ENCODE results near the gene ACTN3. TPM values are rescaled to one million over a fixed set of nuclear protein-coding genes. Genes with fewer than 3 reads are reported as not detected.

ACTN3 gene
- total RNA-seq, 1 experiment from 2014 or later: not detected

- H3K36me3 Mint-ChIP-seq (ENCODE audit: insufficient read depth, unreplicated experiment): peaks cover under 1% of the 10 kb centered on the region
- intact Hi-C loops (cut with micrococcal nuclease; ENCODE audit: unreplicated experiment): no loop called here
- H3K27ac Mint-ChIP-seq (ENCODE audit: unreplicated experiment): no peak overlapping the region
- no peak for TF ChIP-seq CTCF (IDR thresholded peaks at IDR 0.05; ENCODE audit: unreplicated experiment)
- DNase-seq: no peak
- H3K27me3 Mint-ChIP-seq (ENCODE audit: unreplicated experiment): no peaks in the 10 kb centered on the region
- H3K4me3 Mint-ChIP-seq (ENCODE audit: low read depth, unreplicated experiment): no peak overlapping the region
- no peaks in the 10 kb centered on the region for H3K9me3 Mint-ChIP-seq (ENCODE audit: low read depth, unreplicated experiment)
- no TSS peak for BruUV-seq (replicated peaks)
- H3K4me1 Mint-ChIP-seq (ENCODE audit: low read depth, unreplicated experiment): no peaks in the 10 kb centered on the region
- CTCF ChIA-PET: no interaction called here
Measured at GRCh38 chr11:66609721-66610617, 63.3 kb downstream of the ACTN3 start.

GRCh38 chr11:66612458-66612857 is 65.8 kb downstream of the ACTN3 start:
- TF ChIP-seq CTCF (IDR thresholded peaks at IDR 0.05; ENCODE audit: unreplicated experiment): no peak
- BruUV-seq (replicated peaks): no TSS peak
- CTCF ChIA-PET: no interaction called here
- Mint-ChIP-seq H3K27me3 (ENCODE audit: unreplicated experiment) (no peaks in the 10 kb centered on the region), H3K9me3 (ENCODE audit: low read depth, unreplicated experiment) (no peaks in the 10 kb centered on the region), H3K36me3 (ENCODE audit: insufficient read depth, unreplicated experiment) (peaks cover 25% of the 10 kb centered on the region), H3K4me1 (ENCODE audit: low read depth, unreplicated experiment) (no peaks in the 10 kb centered on the region), H3K4me3 (ENCODE audit: low read depth, unreplicated experiment) (no peak overlapping the region), H3K27ac (ENCODE audit: unreplicated experiment) (no peak overlapping the region)
- intact Hi-C loops (cut with micrococcal nuclease; ENCODE audit: unreplicated experiment): no loop called here
- DNase-seq: no peak

Other genes with a start within 250 kb of the ACTN3 start
- not detected in 2 replicates for gene CD248, start 229.9 kb upstream of the ACTN3 start, total RNA-seq (2022)
- gene RIN1, start 210.5 kb upstream of the ACTN3 start, total RNA-seq (2022): 17.6 and 23.7 TPM in 2 replicates
- 48.1 and 51.0 TPM in 2 replicates for gene BRMS1, start 201.8 kb upstream of the ACTN3 start, total RNA-seq (2022)
- 11.8 and 12.2 TPM in 2 replicates for gene B4GAT1, start 199.3 kb upstream of the ACTN3 start, total RNA-seq (2022)
- gene SLC29A2, start 175.1 kb upstream of the ACTN3 start, total RNA-seq (2022): 37.7 and 40.4 TPM in 2 replicates
- gene NPAS4, start 125.9 kb upstream of the ACTN3 start, total RNA-seq (2022): not detected in 2 replicates
- 76.1 and 79.6 TPM in 2 replicates for gene MRPL11, start 108.1 kb upstream of the ACTN3 start, total RNA-seq (2022)
- gene PELI3, start 80.0 kb upstream of the ACTN3 start, total RNA-seq (2022): 7.6 and 8.1 TPM in 2 replicates
- 57.4 and 58.0 TPM in 2 replicates for gene DPP3, start 66.5 kb upstream of the ACTN3 start, total RNA-seq (2022)
- 32.2 and 38.2 TPM in 2 replicates for gene BBS1, start 36.3 kb upstream of the ACTN3 start, total RNA-seq (2022)
- gene ZDHHC24, start 855 bp upstream of the ACTN3 start, total RNA-seq (2022): 15.1 and 17.3 TPM in 2 replicates
- 1.7 TPM in 2 replicates for gene CTSF, start 21.7 kb downstream of the ACTN3 start, total RNA-seq (2022)
- 0.91 and 1.0 TPM in 2 replicates for gene CCDC87, start 46.2 kb downstream of the ACTN3 start, total RNA-seq (2022)
- 33.2 and 34.2 TPM in 2 replicates for gene CCS, start 46.3 kb downstream of the ACTN3 start, total RNA-seq (2022)
- 102 and 107 TPM in 2 replicates for gene RBM14, start 69.7 kb downstream of the ACTN3 start, total RNA-seq (2022)
- gene RBM4, start 91.8 kb downstream of the ACTN3 start, total RNA-seq (2022): 137 and 144 TPM in 2 replicates
- gene RBM4B, start 131.0 kb downstream of the ACTN3 start, total RNA-seq (2022): 20.3 and 23.0 TPM in 2 replicates
- 41.3 and 46.3 TPM in 2 replicates for gene SPTBN2, start 182.3 kb downstream of the ACTN3 start, total RNA-seq (2022)